CD14-positive monocyte (primary cell): ENCODE data around the gene ACTR6. TPM values are rescaled to one million over a fixed set of nuclear protein-coding genes. Genes with fewer than 3 reads are reported as not detected.
A peak's percentile ranks its signal among the peaks of the same experiment; 100 is the strongest.

Experiments
- DNase-seq, 3 donors: peaks; one replicate each; pipeline ENCODE4 v3.0.0-alpha.2; 2011 to 2022
- H2AFZ ChIP-seq: 2 replicates; pipeline ENCODE4 v1.6.0; 2012; ENCODE audit warnings: mild to moderate bottlenecking, low read depth, low read length, inconsistent platforms; ENCODE audit not compliant: insufficient read depth, poor library complexity, severe bottlenecking
- H3K27ac ChIP-seq, 2 donors: 1 replicate in 1 of 2; 2 replicates in 1 of 2; pipeline ENCODE4 v1.5.1; 2012 to 2013; ENCODE audit warnings: low read length in 2 of 2, control low read depth in 1 of 2, inconsistent platforms in 1 of 2, low read depth in 1 of 2, mild to moderate bottlenecking in 1 of 2
- H3K27me3 ChIP-seq, 2 donors: one replicate each; pipeline versions ENCODE4 v1.6.0 to v1.6.1; 2011 to 2013; ENCODE audit warnings: low read length in 2 of 2; ENCODE audit not compliant: control insufficient read depth in 2 of 2, insufficient read depth in 2 of 2
- H3K36me3 ChIP-seq, 2 donors: replicated peaks in 1 of 2; 1 replicate in 1 of 2; 2 replicates in 1 of 2; pipeline versions ENCODE4 v1.5.1 to v1.6.1; 2012 to 2013; ENCODE audit warnings: low read length in 2 of 2, control low read depth in 1 of 2, inconsistent platforms in 1 of 2, mild to moderate bottlenecking in 1 of 2; ENCODE audit not compliant: insufficient read depth in 2 of 2, control insufficient read depth in 1 of 2
- H3K4me1 ChIP-seq, 2 donors: 1 replicate in 1 of 2; 2 replicates in 1 of 2; pipeline versions ENCODE4 v1.5.1 to v1.6.1; 2012 to 2013; ENCODE audit warnings: low read length in 2 of 2, control low read depth in 1 of 2, inconsistent platforms in 1 of 2, mild to moderate bottlenecking in 1 of 2, moderate library complexity in 1 of 2; ENCODE audit not compliant: insufficient read depth in 2 of 2, control insufficient read depth in 1 of 2
- H3K4me2 ChIP-seq: replicated peaks from 2 replicates; pipeline ENCODE3; 2012; ENCODE audit warnings: low read length, moderate library complexity, mild to moderate bottlenecking; ENCODE audit not compliant: poor library complexity, severe bottlenecking; ENCODE audit errors: extremely low read depth
- H3K4me3 ChIP-seq, 3 experiments: fragments of 200-600 bp in 1 of 3; sonication (generic) in 1 of 3; replicated peaks in 1 of 3; 1 replicate in 2 of 3; 2 replicates in 1 of 3; pipeline ENCODE4 v1.5.1; 2011 to 2013; ENCODE audit warnings: low read length in 3 of 3, mild to moderate bottlenecking in 3 of 3, control low read depth in 2 of 3, low read depth in 2 of 3, inconsistent platforms in 1 of 3, moderate library complexity in 1 of 3
- H3K79me2 ChIP-seq: 2 replicates; pipeline ENCODE4 v1.6.0; 2012; ENCODE audit warnings: mild to moderate bottlenecking, control low read depth, inconsistent platforms, low read length, moderate library complexity; ENCODE audit not compliant: insufficient read depth
- H3K9ac ChIP-seq: 2 replicates; pipeline ENCODE4 v1.6.0; 2017; ENCODE audit warnings: low read length, mild to moderate bottlenecking; ENCODE audit not compliant: insufficient read depth, poor library complexity, severe bottlenecking
- H3K9me3 ChIP-seq, 2 donors: replicated peaks in 1 of 2; 1 replicate in 1 of 2; 2 replicates in 1 of 2; pipeline versions ENCODE4 v1.5.1 to v1.6.1; 2012 to 2013; ENCODE audit warnings: low read length in 2 of 2, control low read depth in 1 of 2; ENCODE audit not compliant: control insufficient read depth in 1 of 2, insufficient read depth in 1 of 2
- H4K20me1 ChIP-seq: 2 replicates; pipeline ENCODE4 v1.6.0; 2012; ENCODE audit warnings: mild to moderate bottlenecking, low read length, control low read depth, moderate library complexity; ENCODE audit not compliant: insufficient read depth
- H3K27ac Mint-ChIP-seq, 7 donors: one replicate each; pipeline ENCODE4 v1.8.0; 2020; ENCODE audit warnings: mild to moderate bottlenecking in 7 of 7, mixed read lengths in 7 of 7, moderate library complexity in 6 of 7, inconsistent platforms in 2 of 7
- H3K27me3 Mint-ChIP-seq, 3 donors: one replicate each; pipeline ENCODE4 v1.8.0; 2021 to 2022; ENCODE audit warnings: low read depth in 3 of 3, mild to moderate bottlenecking in 3 of 3, mixed read lengths in 3 of 3, moderate library complexity in 3 of 3, inconsistent platforms in 1 of 3
- H3K36me3 Mint-ChIP-seq, 2 donors: one replicate each; pipeline ENCODE4 v1.8.0; 2020; ENCODE audit warnings: mixed read lengths in 2 of 2, inconsistent platforms in 1 of 2, mild to moderate bottlenecking in 1 of 2
- H3K4me1 Mint-ChIP-seq: one replicate; pipeline ENCODE4 v1.8.0; 2020; ENCODE audit warnings: mild to moderate bottlenecking, mixed read lengths
- H3K4me3 Mint-ChIP-seq, 2 donors: one replicate each; pipeline ENCODE4 v1.8.0; 2020; ENCODE audit warnings: mild to moderate bottlenecking in 2 of 2, mixed read lengths in 2 of 2, moderate library complexity in 1 of 2
- H3K9me3 Mint-ChIP-seq, 7 donors: one replicate each; pipeline ENCODE4 v1.8.0; 2020 to 2022; ENCODE audit warnings: mixed read lengths in 7 of 7, mild to moderate bottlenecking in 6 of 7, moderate library complexity in 6 of 7, inconsistent platforms in 2 of 7
- CTCF ChIP-seq: fragments of 200-600 bp; IDR thresholded peaks from one replicate; pipeline ENCODE4 v1.8.0; 2022; ENCODE audit warnings: antibody characterized with exemption, mild to moderate bottlenecking
- WGBS: methylation state at CpG from one replicate; pipeline ENCODE4 v1.1.5; 2013; ENCODE audit warnings: missing lambda C conversion rate; ENCODE audit not compliant: insufficient coverage; 5-methylcytosine and 5-hydroxymethylcytosine counted together
- intact Hi-C, 2 donors: fragments of 100-400 bp; cut with micrococcal nuclease; formaldehyde crosslinking; loops; one replicate each; pipeline versions ENCODE4 v1.15.0 to v1.15.1; 2023
- polyA plus RNA-seq, 3 donors: library from polyadenylated mRNA; depleted of rRNA in 1 of 3; unstranded in 2 of 3; stranded (reverse) in 1 of 3; fragments of 300-500 nt in 2 of 3; fragments of >200 nt in 1 of 3; fragmentation: Illumina TruSeq in 2 of 3; gene quantifications; 1 replicate in 2 of 3; 2 replicates in 1 of 3; pipeline ENCODE4 v1.2.3, GENCODE V29; 2012 to 2021

ACTR6 gene
- polyA plus RNA-seq, 3 donors: 5.5 to 17.8 (median 16.2) TPM

GRCh38 chr12:100197486-100197885 lies 3.1 kb upstream of the ACTR6 start:
- Histone ChIP-seq H3K27ac (no peak overlapping the region), H3K27me3 (peaks cover 0 to 6% of the 10 kb centered on the region in 2 donors), H3K4me1 (peaks cover 13 to 26% of the 10 kb centered on the region in 2 donors), H3K79me2 (peaks cover 18% of the 10 kb centered on the region), H2AFZ (no peak overlapping the region), H3K36me3 (no peaks in the 10 kb centered on the region), H4K20me1 (no peaks in the 10 kb centered on the region), H3K9ac (no peak overlapping the region), H3K9me3 (no peaks in the 10 kb centered on the region), H3K4me2 (no peak overlapping the region), H3K4me3 (no peak overlapping the region)
- no peak for TF ChIP-seq CTCF
- no peak for DNase-seq
- Mint-ChIP-seq H3K4me3 (peak overlapping the region in 1 of 2 donors; percentile 20), H3K36me3 (no peaks in the 10 kb centered on the region), H3K4me1 (peaks cover 17% of the 10 kb centered on the region), H3K27me3 (peaks cover 5 to 7% (median 6%) of the 10 kb centered on the region in 3 donors), H3K27ac (no peak overlapping the region), H3K9me3 (no peaks in the 10 kb centered on the region)
- intact Hi-C loops: loop anchor here in 1 of 2 donors (5.0 kb wide), 1 partner anchor 55 kb away; the partner anchor contains the start of gene BLTP3B
- 85% methylated on average over 4 of the region's 4 CpGs for WGBS

GRCh38 chr12:100199023-100199346 lies 1.6 kb upstream of the ACTR6 start:
- Histone ChIP-seq H3K4me3 (peak overlapping the region; percentile 71 to 84 (median 81)), H3K4me1 (peaks cover 13 to 26% of the 10 kb centered on the region in 2 donors), H3K9me3 (no peaks in the 10 kb centered on the region), H3K36me3 (no peaks in the 10 kb centered on the region), H3K9ac (peak overlapping the region; percentile 35), H3K27ac (no peak overlapping the region), H3K79me2 (peaks cover 27% of the 10 kb centered on the region), H3K27me3 (peaks cover 0 to 6% of the 10 kb centered on the region in 2 donors), H2AFZ (peak overlapping the region; percentile 83), H4K20me1 (no peaks in the 10 kb centered on the region), H3K4me2 (peak overlapping the region; percentile 80)
- Mint-ChIP-seq H3K27me3 (peaks cover 5 to 7% (median 6%) of the 10 kb centered on the region in 3 donors), H3K36me3 (no peaks in the 10 kb centered on the region), H3K4me1 (peaks cover 17% of the 10 kb centered on the region), H3K27ac (peak overlapping the region in 1 of 7 donors; percentile 31), H3K9me3 (no peaks in the 10 kb centered on the region), H3K4me3 (peak overlapping the region; percentile 97 to 98)
- intact Hi-C loops: loop anchor here in 1 of 2 donors (5.0 kb wide), 1 partner anchor 57 kb away; the partner anchor contains the start of gene BLTP3B
- no peak for TF ChIP-seq CTCF
- no peak for DNase-seq
- 60% methylated on average over 6 of the region's 6 CpGs for WGBS
